ENCODE measurements around the gene MTMR1.

DNA sequence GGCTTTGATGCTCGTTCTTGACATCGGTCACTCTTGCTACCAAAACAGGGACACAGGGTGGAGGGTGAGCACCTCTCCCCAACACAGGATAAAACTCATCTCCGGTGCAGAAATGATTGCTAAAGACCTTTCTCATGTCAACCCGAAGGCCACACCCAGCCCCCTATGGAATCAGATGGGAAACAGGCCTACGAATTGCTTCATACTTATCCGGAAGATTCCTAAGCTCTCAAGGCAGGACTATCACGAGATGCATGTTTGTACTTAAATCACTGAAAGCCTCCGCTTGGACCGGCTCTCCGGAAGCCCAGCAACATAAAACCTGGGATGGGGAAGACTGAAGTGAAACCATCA lies 74.9 kb downstream of the MTMR1 start:
- TF ChIP-seq, protein P1, sequence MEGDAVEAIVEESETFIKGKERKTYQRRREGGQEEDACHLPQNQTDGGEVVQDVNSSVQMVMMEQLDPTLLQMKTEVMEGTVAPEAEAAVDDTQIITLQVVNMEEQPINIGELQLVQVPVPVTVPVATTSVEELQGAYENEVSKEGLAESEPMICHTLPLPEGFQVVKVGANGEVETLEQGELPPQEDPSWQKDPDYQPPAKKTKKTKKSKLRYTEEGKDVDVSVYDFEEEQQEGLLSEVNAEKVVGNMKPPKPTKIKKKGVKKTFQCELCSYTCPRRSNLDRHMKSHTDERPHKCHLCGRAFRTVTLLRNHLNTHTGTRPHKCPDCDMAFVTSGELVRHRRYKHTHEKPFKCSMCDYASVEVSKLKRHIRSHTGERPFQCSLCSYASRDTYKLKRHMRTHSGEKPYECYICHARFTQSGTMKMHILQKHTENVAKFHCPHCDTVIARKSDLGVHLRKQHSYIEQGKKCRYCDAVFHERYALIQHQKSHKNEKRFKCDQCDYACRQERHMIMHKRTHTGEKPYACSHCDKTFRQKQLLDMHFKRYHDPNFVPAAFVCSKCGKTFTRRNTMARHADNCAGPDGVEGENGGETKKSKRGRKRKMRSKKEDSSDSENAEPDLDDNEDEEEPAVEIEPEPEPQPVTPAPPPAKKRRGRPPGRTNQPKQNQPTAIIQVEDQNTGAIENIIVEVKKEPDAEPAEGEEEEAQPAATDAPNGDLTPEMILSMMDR (IDR thresholded peaks at IDR 0.05; ENCODE audit: low read length): no peak
- TF ChIP-seq EZH2 (optimal IDR thresholded peaks at IDR 0.05; ENCODE audit: low read depth, low read length): no peak
